ENCODE measurements around the gene SOX6.
"Not testable (repeated sequence)": the region's sequence is repeated elsewhere in the genome, so short reads cannot be mapped to it uniquely, and the experiment has no call there.

SOX6 gene

GRCh38 chr11:16148301-16148931 lies 207.9 kb downstream of the SOX6 start:
- H3K36me3 ChIP-seq: no peaks in the 10 kb centered on the region
- H3K27me3 ChIP-seq: no peaks in the 10 kb centered on the region
- no peak overlapping the region for H3K4me3 ChIP-seq (ENCODE audit: low read depth in 1 of 2, low read length in 1 of 2)
- H3K27ac ChIP-seq: no peak overlapping the region
- H3K4me1 ChIP-seq (ENCODE audit: control insufficient read depth in 1 of 2, insufficient read depth in 1 of 2, low read depth in 1 of 2, low read length in 1 of 2): no peaks in the 10 kb centered on the region
- TF ChIP-seq, protein P1, sequence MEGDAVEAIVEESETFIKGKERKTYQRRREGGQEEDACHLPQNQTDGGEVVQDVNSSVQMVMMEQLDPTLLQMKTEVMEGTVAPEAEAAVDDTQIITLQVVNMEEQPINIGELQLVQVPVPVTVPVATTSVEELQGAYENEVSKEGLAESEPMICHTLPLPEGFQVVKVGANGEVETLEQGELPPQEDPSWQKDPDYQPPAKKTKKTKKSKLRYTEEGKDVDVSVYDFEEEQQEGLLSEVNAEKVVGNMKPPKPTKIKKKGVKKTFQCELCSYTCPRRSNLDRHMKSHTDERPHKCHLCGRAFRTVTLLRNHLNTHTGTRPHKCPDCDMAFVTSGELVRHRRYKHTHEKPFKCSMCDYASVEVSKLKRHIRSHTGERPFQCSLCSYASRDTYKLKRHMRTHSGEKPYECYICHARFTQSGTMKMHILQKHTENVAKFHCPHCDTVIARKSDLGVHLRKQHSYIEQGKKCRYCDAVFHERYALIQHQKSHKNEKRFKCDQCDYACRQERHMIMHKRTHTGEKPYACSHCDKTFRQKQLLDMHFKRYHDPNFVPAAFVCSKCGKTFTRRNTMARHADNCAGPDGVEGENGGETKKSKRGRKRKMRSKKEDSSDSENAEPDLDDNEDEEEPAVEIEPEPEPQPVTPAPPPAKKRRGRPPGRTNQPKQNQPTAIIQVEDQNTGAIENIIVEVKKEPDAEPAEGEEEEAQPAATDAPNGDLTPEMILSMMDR (IDR thresholded peaks at IDR 0.05): no peak
- no peaks in the 10 kb centered on the region for H3K9me3 ChIP-seq

DNA sequence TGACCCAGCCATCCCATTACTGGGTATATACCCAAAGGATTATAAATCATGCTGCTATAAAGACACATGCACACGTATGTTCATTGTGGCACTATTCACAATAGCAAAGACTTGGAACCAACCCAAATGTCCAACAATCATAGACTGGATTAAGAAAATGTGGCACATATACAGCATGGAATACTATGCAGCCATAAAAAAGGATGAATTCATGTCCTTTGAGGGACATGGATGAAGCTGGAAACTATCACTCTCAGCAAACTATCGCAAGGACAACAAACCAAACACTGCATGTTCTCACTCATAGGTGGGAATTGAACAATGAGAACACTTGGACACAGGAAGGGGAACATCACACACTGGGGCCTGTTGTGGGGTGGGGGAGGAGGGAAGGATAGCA lies 209.4 kb downstream of the SOX6 start:
- not testable (repeated sequence) for H3K36me3 ChIP-seq; H3K4me1 ChIP-seq (ENCODE audit: control insufficient read depth in 1 of 2, insufficient read depth in 1 of 2, low read depth in 1 of 2, low read length in 1 of 2); H3K9me3 ChIP-seq; H3K27ac ChIP-seq; H3K4me3 ChIP-seq (ENCODE audit: low read depth in 1 of 2, low read length in 1 of 2); H3K27me3 ChIP-seq

GRCh38 chr11:16141614-16142013 lies 214.7 kb downstream of the SOX6 start:
- H3K4me3 ChIP-seq (ENCODE audit: low read depth in 1 of 2, low read length in 1 of 2); H3K27ac ChIP-seq; H3K36me3 ChIP-seq; H3K9me3 ChIP-seq; H3K4me1 ChIP-seq (ENCODE audit: control insufficient read depth in 1 of 2, insufficient read depth in 1 of 2, low read depth in 1 of 2, low read length in 1 of 2); H3K27me3 ChIP-seq: not testable (repeated sequence)

DNA sequence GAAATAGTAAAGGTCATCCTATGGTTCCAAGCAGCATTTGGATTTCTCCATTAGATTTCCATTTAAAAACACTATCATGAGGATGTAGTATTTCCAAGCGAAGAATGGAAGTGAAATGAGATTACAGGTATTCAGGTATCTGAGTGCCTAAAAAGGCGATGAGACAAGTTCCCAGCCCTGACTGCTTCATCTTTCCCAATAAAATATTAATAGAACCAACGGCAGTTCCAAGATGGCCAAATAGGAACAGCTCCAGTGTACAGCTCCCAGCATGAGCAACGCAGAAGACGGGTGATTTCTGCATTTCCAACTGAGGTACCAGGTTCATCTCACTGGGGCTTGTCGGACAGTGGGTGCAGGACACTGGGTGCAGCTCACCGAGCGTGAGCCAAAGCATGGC lies 215.2 kb downstream of the SOX6 start:
- not testable (repeated sequence) for H3K9me3 ChIP-seq; H3K4me3 ChIP-seq (ENCODE audit: low read depth in 1 of 2, low read length in 1 of 2); H3K27me3 ChIP-seq; H3K27ac ChIP-seq; H3K4me1 ChIP-seq (ENCODE audit: control insufficient read depth in 1 of 2, insufficient read depth in 1 of 2, low read depth in 1 of 2, low read length in 1 of 2); H3K36me3 ChIP-seq

GRCh38 chr11:16136792-16137390 lies 219.5 kb downstream of the SOX6 start:
- no peak overlapping the region for H3K27ac ChIP-seq
- no peaks in the 10 kb centered on the region for H3K4me1 ChIP-seq (ENCODE audit: control insufficient read depth in 1 of 2, insufficient read depth in 1 of 2, low read depth in 1 of 2, low read length in 1 of 2)

DNA sequence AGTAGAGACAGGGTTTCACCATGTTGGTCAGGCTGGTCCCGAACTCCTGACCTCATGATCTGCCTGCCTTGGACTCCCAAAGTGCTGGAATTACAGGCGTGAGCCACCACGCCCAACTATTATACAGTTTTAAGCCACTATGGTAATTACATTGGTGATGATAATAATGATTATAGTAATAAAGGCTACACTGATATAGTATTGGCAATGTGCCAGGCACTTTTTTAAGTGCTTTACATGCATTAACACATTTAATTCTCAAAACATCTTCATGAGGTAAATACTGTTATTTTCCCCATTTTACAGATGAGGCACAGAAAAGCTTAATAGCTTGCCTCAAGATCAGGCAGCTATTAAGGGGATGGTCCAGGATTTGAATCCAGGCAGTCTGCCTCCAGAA lies 222.5 kb downstream of the SOX6 start:
- H3K4me3 ChIP-seq (ENCODE audit: low read depth in 1 of 2, low read length in 1 of 2): no peak overlapping the region
- H3K27ac ChIP-seq: no peak overlapping the region
- TF ChIP-seq, protein P1 (IDR thresholded peaks at IDR 0.05): no peak
- no peaks in the 10 kb centered on the region for H3K9me3 ChIP-seq
- H3K4me1 ChIP-seq (ENCODE audit: control insufficient read depth in 1 of 2, insufficient read depth in 1 of 2, low read depth in 1 of 2, low read length in 1 of 2): no peaks in the 10 kb centered on the region
- H3K27me3 ChIP-seq: no peaks in the 10 kb centered on the region
- no peaks in the 10 kb centered on the region for H3K36me3 ChIP-seq

More at GRCh38 chr11:16136792-16137390, 219.5 kb downstream of the SOX6 start:
- H3K4me3 ChIP-seq (ENCODE audit: low read depth in 1 of 2, low read length in 1 of 2): no peak overlapping the region
- TF ChIP-seq, protein P1 (IDR thresholded peaks at IDR 0.05): no peak
- H3K9me3 ChIP-seq: no peaks in the 10 kb centered on the region
- no peaks in the 10 kb centered on the region for H3K27me3 ChIP-seq
- no peaks in the 10 kb centered on the region for H3K36me3 ChIP-seq

- H3K27me3 ChIP-seq: no peaks in the 10 kb centered on the region
Measured at GRCh38 chr11:16127732-16128131, 228.6 kb downstream of the SOX6 start.

More at GRCh38 chr11:16127732-16128131, 228.6 kb downstream of the SOX6 start:
- no peaks in the 10 kb centered on the region for H3K9me3 ChIP-seq
- H3K36me3 ChIP-seq: no peaks in the 10 kb centered on the region
- no peak overlapping the region for H3K27ac ChIP-seq
- H3K4me3 ChIP-seq (ENCODE audit: low read depth in 1 of 2, low read length in 1 of 2): no peak overlapping the region
- no peaks in the 10 kb centered on the region for H3K4me1 ChIP-seq (ENCODE audit: control insufficient read depth in 1 of 2, insufficient read depth in 1 of 2, low read depth in 1 of 2, low read length in 1 of 2)
- TF ChIP-seq, protein P1 (IDR thresholded peaks at IDR 0.05): no peak
